GM10847 (cell line): ENCODE data around the gene ST6GALNAC3.

ENCODE experiments used
- POLR2A ChIP-seq: IDR thresholded peaks from 2 replicates; pipeline ENCODE4 v1.6.1; 2011; ENCODE audit not compliant: insufficient read length; ENCODE audit errors: extremely low read depth

Gene ST6GALNAC3

GRCh38 chr1:76510672-76511557 is 436.4 kb downstream of the ST6GALNAC3 start:
- TF ChIP-seq POLR2A, result no peak

GRCh38 chr1:76511558-76512179 is 437.1 kb downstream of the ST6GALNAC3 start:
- TF ChIP-seq POLR2A, result no peak

- no peak for TF ChIP-seq POLR2A
These were observed 456.4 kb downstream of the ST6GALNAC3 start for GRCh38 chr1:76530953-76531352.

GRCh38 chr1:76541618-76542017 is 467.1 kb downstream of the ST6GALNAC3 start:
- no peak for TF ChIP-seq POLR2A

- TF ChIP-seq POLR2A, result no peak
These were observed 467.8 kb downstream of the ST6GALNAC3 start for GRCh38 chr1:76542359-76542758.

- no peak for TF ChIP-seq POLR2A
These were observed 468.9 kb downstream of the ST6GALNAC3 start for GRCh38 chr1:76543495-76543894.

GRCh38 chr1:76546354-76546933 is 471.9 kb downstream of the ST6GALNAC3 start:
- TF ChIP-seq POLR2A, result no peak

- no peak for TF ChIP-seq POLR2A
These were observed 473.4 kb downstream of the ST6GALNAC3 start for GRCh38 chr1:76547916-76548315.

GRCh38 chr1:76548513-76549100 is 474.1 kb downstream of the ST6GALNAC3 start:
- no peak for TF ChIP-seq POLR2A

GRCh38 chr1:76554283-76554682 is 479.7 kb downstream of the ST6GALNAC3 start:
- TF ChIP-seq POLR2A, result no peak

GRCh38 chr1:76562292-76562691 is 487.7 kb downstream of the ST6GALNAC3 start:
- no peak for TF ChIP-seq POLR2A

- no peak for TF ChIP-seq POLR2A
These were observed 494.2 kb downstream of the ST6GALNAC3 start for GRCh38 chr1:76568573-76569238.

- TF ChIP-seq POLR2A, result no peak
These were observed 496.7 kb downstream of the ST6GALNAC3 start for GRCh38 chr1:76571248-76571647.

GRCh38 chr1:76572229-76572628 is 497.7 kb downstream of the ST6GALNAC3 start:
- no peak for TF ChIP-seq POLR2A

- no peak for TF ChIP-seq POLR2A
These were observed 502.5 kb downstream of the ST6GALNAC3 start for GRCh38 chr1:76576876-76577524.
